K562 (cell line): Measurements from ENCODE around the gene ARHGEF4. TPM values are rescaled to one million over a fixed set of nuclear protein-coding genes. Genes with fewer than 3 reads are reported as not detected.

ENCODE experiments used
- ATAC-seq: fragments of 200-7000 bp; cut with Tn5 transposase; 3 replicates; pipeline ENCODE4 v1.9.1; 2020; ENCODE audit warnings: moderate library complexity
- BruUV-seq: library from RNA; stranded (reverse); fragments of 400-500 nt; replicated peaks from 2 replicates; lab custom pipeline; 2021; lab: Mats Ljungman, UMichigan
- CTCF ChIA-PET: fragments of 300-600 bp; formaldehyde crosslinking; extraction: SDS; loops from one replicate; lab custom pipeline; 2021; ENCODE audit warnings: low intra/inter-chr PET ratio; lab: Yijun Ruan, JAX
- POLR2A ChIA-PET: fragments of 300-600, 350-650 bp; sonication (Branson Sonifier 250); formaldehyde crosslinking; extraction: SDS; loops from one replicate; lab custom pipeline; 2021; ENCODE audit warnings: antibody characterized with exemption, inconsistent platforms; lab: Yijun Ruan, JAX
- DNase-seq, 4 experiments: peaks; one replicate each; pipeline versions ENCODE4 v3.0.0 to v3.0.0-alpha.2; 2011 to 2018; ENCODE audit warnings: low spot score in 3 of 4, mixed read lengths in 3 of 4; ENCODE audit errors: extremely low read depth in 1 of 4
- FAIRE-seq: peaks from 2 replicates; lab custom pipeline; 2011; peaks lifted over from hg19 to GRCh38; lab: Jason Lieb, UNC
- H2AFZ ChIP-seq: 2 replicates; pipeline ENCODE4 v1.6.0; 2011; ENCODE audit warnings: low read depth, low read length, control low read depth, inconsistent platforms
- H3K27ac ChIP-seq: fragments of 200-600 bp; 3 replicates; pipeline ENCODE4 v1.8.0; 2011; ENCODE audit warnings: low read depth, mild to moderate bottlenecking, control low read depth, inconsistent platforms, low read length, moderate library complexity, mixed read lengths; ENCODE audit errors: extremely low read depth
- H3K27me3 ChIP-seq, 2 experiments: fragments of 300-600 bp in 1 of 2; 2 replicates in 1 of 2; 3 replicates in 1 of 2; pipeline versions ENCODE4 v1.6.0 to v1.8.0; 2011; ENCODE audit warnings: inconsistent platforms in 2 of 2, low read length in 2 of 2, mild to moderate bottlenecking in 1 of 2, mixed read lengths in 1 of 2, moderate library complexity in 1 of 2; ENCODE audit not compliant: control insufficient read depth in 2 of 2, insufficient read depth in 2 of 2
- H3K36me3 ChIP-seq: fragments of 300-600 bp; 3 replicates; pipeline ENCODE4 v1.8.0; 2011; ENCODE audit warnings: mild to moderate bottlenecking, low read length, inconsistent platforms; ENCODE audit not compliant: control insufficient read depth, insufficient read depth
- H3K4me1 ChIP-seq, 2 experiments: fragments of 200-600 bp in 1 of 2; replicated peaks in 1 of 2; 2 replicates in 1 of 2; 3 replicates in 1 of 2; pipeline versions ENCODE4 v1.5.1 to v1.8.0; 2011; ENCODE audit warnings: inconsistent platforms in 2 of 2, low read length in 2 of 2, mild to moderate bottlenecking in 1 of 2, mixed read lengths in 1 of 2, moderate library complexity in 1 of 2; ENCODE audit not compliant: control insufficient read depth in 2 of 2, insufficient read depth in 2 of 2
- H3K4me2 ChIP-seq: 2 replicates; pipeline ENCODE4 v1.6.1; 2011; ENCODE audit warnings: low read length, control low read depth, inconsistent platforms, mixed read lengths; ENCODE audit not compliant: insufficient read depth
- H3K4me3 ChIP-seq: fragments of 200-600 bp; sonication (generic), shearing (Covaris generic); 2 replicates; pipeline ENCODE4 v1.5.1; 2016; ENCODE audit warnings: control low read depth, inconsistent platforms
- H3K79me2 ChIP-seq: fragments of 200-600 bp; 3 replicates; pipeline ENCODE4 v1.8.0; 2011; ENCODE audit warnings: low read length, inconsistent platforms; ENCODE audit not compliant: control insufficient read depth, insufficient read depth
- H3K9ac ChIP-seq, 2 experiments: 2 replicates each; pipeline versions ENCODE4 v1.6.0 to v1.6.1; 2011; ENCODE audit warnings: low read depth in 2 of 2, low read length in 2 of 2, control low read depth in 1 of 2, inconsistent platforms in 1 of 2, mild to moderate bottlenecking in 1 of 2, mixed read lengths in 1 of 2; ENCODE audit not compliant: insufficient read depth in 1 of 2
- H3K9me1 ChIP-seq: one replicate; pipeline ENCODE4 v1.6.0; 2011; ENCODE audit warnings: inconsistent platforms, mild to moderate bottlenecking, low read length, moderate library complexity; ENCODE audit not compliant: control insufficient read depth, insufficient read depth
- H3K9me3 ChIP-seq: replicated peaks from 2 replicates; pipeline ENCODE4 v1.5.1; 2011; ENCODE audit warnings: low read depth, low read length, inconsistent platforms; ENCODE audit not compliant: control insufficient read depth, insufficient read depth
- H4K20me1 ChIP-seq: replicated peaks from 2 replicates; pipeline ENCODE4 v1.6.1; 2011; ENCODE audit warnings: low read length, inconsistent platforms, mixed read lengths; ENCODE audit not compliant: control insufficient read depth, insufficient read depth
- BRF1 ChIP-seq: IDR thresholded peaks from 3 replicates; pipeline ENCODE4 v1.6.1; 2011; ENCODE audit warnings: borderline replicate concordance, mild to moderate bottlenecking; ENCODE audit not compliant: insufficient read length; ENCODE audit errors: extremely low read depth
- GTF3C2 ChIP-seq: IDR thresholded peaks from 3 replicates; pipeline ENCODE4 v1.6.1; 2011; ENCODE audit warnings: borderline replicate concordance, mild to moderate bottlenecking, moderate library complexity; ENCODE audit not compliant: insufficient read length; ENCODE audit errors: extremely low read depth
- TCF3 ChIP-seq: sonication (generic); formaldehyde crosslinking; IDR thresholded peaks from 2 replicates; pipeline ENCODE4 v1.4.0; 2020; ENCODE audit warnings: mild to moderate bottlenecking, missing genetic modification reagents
- ZNF551 ChIP-seq: fragments of 250-450 bp; sonication (Bioruptor Pico); IDR thresholded peaks from 2 replicates; pipeline ENCODE4 v1.5.0; 2021; ENCODE audit warnings: mild to moderate bottlenecking, moderate library complexity
- WGBS: fragments of 100-300 bp; shearing (Covaris generic); methylation state at CpG from one replicate; pipeline ENCODE4 v1.1.6; 2016; ENCODE audit warnings: low coverage, mixed read lengths; ENCODE audit not compliant: insufficient coverage; ENCODE audit errors: missing lambda C conversion rate; 5-methylcytosine and 5-hydroxymethylcytosine counted together
- in situ Hi-C: fragments of 300-500 bp; cut with MboI; formaldehyde crosslinking; loops from 4 replicates; pipeline ENCODE4 v1.15.0; 2018; ENCODE audit warnings: inconsistent platforms, mixed read lengths
- intact Hi-C: fragments of 100-400 bp; cut with micrococcal nuclease; formaldehyde crosslinking; loops from 2 replicates; pipeline ENCODE4 v1.14.2; 2022
- polyA plus RNA-seq, 8 experiments: library from polyadenylated mRNA; depleted of rRNA in 4 of 8; stranded (reverse) in 5 of 8; unstranded in 3 of 8; fragments of >200 nt; fragmentation: Nextera tagmentation in 2 of 8; fragmentation: Illumina TruSeq in 1 of 8; extraction: Ambion mirVana in 2 of 8; extraction: Trizol in 1 of 8; gene quantifications; 2 replicates each; pipeline versions ENCODE4 v1.2.1 to v1.2.3, GENCODE V29; 2011 to 2014; ENCODE audit warnings: inconsistent platforms in 1 of 8, missing spikeins in 1 of 8
- total RNA-seq, 7 experiments: library from RNA; depleted of rRNA in 6 of 7; stranded (reverse); fragments of >200 nt in 6 of 7; fragmentation: Illumina TruSeq in 2 of 7; extraction: Trizol in 2 of 7; gene quantifications; 2 replicates each; pipeline versions ENCODE4 v1.2.1 to v1.2.3, GENCODE V29; 2011 to 2021; ENCODE audit warnings: low replicate concordance in 1 of 7

Gene ARHGEF4
- total and polyA plus RNA-seq, 9 of the 15 experiments (the other 6 are each of a cell fraction or from before 2014, with no cell fraction given) = not detected

GRCh38 chr2:130850788-130851623 lies 14.3 kb downstream of the ARHGEF4 start:
- no TSS peak for BruUV-seq
- ChIA-PET CTCF (no interaction called here), POLR2A (interaction anchor here (1.0 kb wide), 2 partner anchors 18 to 20 kb away, joined by 3 read pairs; no protein-coding TSS in a partner anchor)
- Histone ChIP-seq H3K9me1 (no peaks in the 10 kb centered on the region), H3K4me2 (no peak overlapping the region), H3K9ac (peak overlapping the region in 1 of 2 experiments; percentile 9; a peak in 1 of 4 replicates), H2AFZ (no peak overlapping the region), H3K4me1 (no peaks in the 10 kb centered on the region), H3K27ac (no peak overlapping the region), H3K79me2 (no peaks in the 10 kb centered on the region), H3K4me3 (no peak overlapping the region), H3K27me3 (peaks cover 9 to 70% of the 10 kb centered on the region in 2 experiments; a peak in 4 of 5 replicates), H3K9me3 (no peaks in the 10 kb centered on the region), H3K36me3 (no peaks in the 10 kb centered on the region), H4K20me1 (peaks cover 4% of the 10 kb centered on the region)
- no peak for FAIRE-seq
- 1% methylated on average over 25 of the region's 26 CpGs for WGBS
- TF ChIP-seq GTF3C2 (no peak), ZNF551 (CRISPR knock-in tag) (no peak), BRF1 (no peak), TCF3 (no peak)
- in situ Hi-C loops (no loop called here), intact Hi-C loops (no loop called here)
- DNase-seq = no peak
- ATAC-seq = no peak
